H1 (cell line): ENCODE measurements around the gene GALNTL6. TPM values are rescaled to one million over a fixed set of nuclear protein-coding genes. Genes with fewer than 3 reads are reported as not detected.

ENCODE experiments used
- CTCF ChIA-PET: fragments of 300-600 bp; sonication (Branson Sonifier 250); formaldehyde crosslinking; loops from one replicate; lab custom pipeline; 2021; ENCODE audit not compliant: partially characterized antibody; lab: Charles Lee
- POLR2A ChIA-PET: fragments of 300-600 bp; sonication (Branson Sonifier 250); formaldehyde crosslinking; loops from one replicate; lab custom pipeline; 2021; ENCODE audit warnings: inconsistent platforms; ENCODE audit not compliant: partially characterized antibody; lab: Charles Lee
- DNase-seq, 2 experiments: peaks; one replicate each; pipeline versions ENCODE4 v3.0.0 to v3.0.0-alpha.2; 2010 to 2022; ENCODE audit warnings: low spot score in 2 of 2, low read depth in 1 of 2, mixed read lengths in 1 of 2
- FAIRE-seq: peaks from 2 replicates; lab custom pipeline; 2011; peaks lifted over from hg19 to GRCh38; lab: Jason Lieb, UNC
- H2AFZ ChIP-seq: 2 replicates; pipeline ENCODE4 v1.8.1; 2012; ENCODE audit warnings: low read length, inconsistent platforms
- H2AK5ac ChIP-seq: 2 replicates; pipeline ENCODE4 v1.6.1; 2013; ENCODE audit warnings: low read depth, low read length
- H2BK120ac ChIP-seq: replicated peaks from 2 replicates; pipeline ENCODE3; 2013; ENCODE audit warnings: low read depth, low read length, inconsistent platforms
- H2BK12ac ChIP-seq: 2 replicates; pipeline ENCODE4 v1.6.1; 2013; ENCODE audit warnings: low read depth, low read length
- H2BK15ac ChIP-seq: 2 replicates; pipeline ENCODE4 v1.6.1; 2013; ENCODE audit warnings: low read length
- H2BK20ac ChIP-seq: 2 replicates; pipeline ENCODE4 v1.6.1; 2013; ENCODE audit warnings: low read length
- H2BK5ac ChIP-seq: 2 replicates; pipeline ENCODE4 v1.6.1; 2013; ENCODE audit warnings: low read depth, low read length
- H3K14ac ChIP-seq: 2 replicates; pipeline ENCODE4 v1.6.1; 2013; ENCODE audit warnings: inconsistent platforms; ENCODE audit not compliant: insufficient read length
- H3K18ac ChIP-seq: 2 replicates; pipeline ENCODE4 v1.6.1; 2013; ENCODE audit warnings: low read length; ENCODE audit errors: extremely low read depth
- H3K23ac ChIP-seq: 2 replicates; pipeline ENCODE4 v1.6.1; 2013; ENCODE audit warnings: inconsistent platforms; ENCODE audit not compliant: insufficient read length
- H3K23me2 ChIP-seq: 2 replicates; pipeline ENCODE4 v1.6.1; 2013; ENCODE audit warnings: low read depth, low read length
- H3K27ac ChIP-seq: 2 replicates; pipeline ENCODE4 v1.6.1; 2011; ENCODE audit warnings: low read depth, low read length, inconsistent platforms
- H3K27me3 ChIP-seq, 4 experiments: replicated peaks in 1 of 4; 1 replicate in 1 of 4; 2 replicates in 3 of 4; pipeline versions ENCODE4 v1.6.1 to v1.8.1; 2011 to 2013; ENCODE audit warnings: low read length in 3 of 4, mild to moderate bottlenecking in 3 of 4, inconsistent platforms in 2 of 4, mixed read lengths in 2 of 4, moderate library complexity in 1 of 4; ENCODE audit not compliant: control insufficient read depth in 3 of 4, insufficient read depth in 3 of 4; ENCODE audit errors: extremely low read depth in 1 of 4
- H3K36me3 ChIP-seq, 4 experiments: 2 replicates each; pipeline versions ENCODE4 v1.6.1 to v1.8.1; 2011 to 2013; ENCODE audit warnings: mild to moderate bottlenecking in 4 of 4, low read length in 3 of 4, moderate library complexity in 2 of 4, control low read depth in 1 of 4, inconsistent platforms in 1 of 4; ENCODE audit not compliant: insufficient read depth in 4 of 4, control insufficient read depth in 2 of 4
- H3K4ac ChIP-seq: replicated peaks from 2 replicates; pipeline ENCODE3; 2013; ENCODE audit warnings: low read length, low read depth, mixed read lengths, inconsistent platforms; ENCODE audit not compliant: insufficient read length
- H3K4me1 ChIP-seq, 4 experiments: replicated peaks in 1 of 4; 1 replicate in 1 of 4; 2 replicates in 3 of 4; pipeline versions ENCODE4 v1.6.1 to v1.8.1; 2011 to 2013; ENCODE audit warnings: low read length in 3 of 4, inconsistent platforms in 2 of 4, mixed read lengths in 1 of 4; ENCODE audit not compliant: insufficient read depth in 4 of 4, control insufficient read depth in 3 of 4
- H3K4me2 ChIP-seq, 2 experiments: 2 replicates each; pipeline versions ENCODE4 v1.6.1 to v1.8.1; 2011 to 2013; ENCODE audit warnings: low read depth in 2 of 2, low read length in 2 of 2, control low read depth in 1 of 2, inconsistent platforms in 1 of 2, mild to moderate bottlenecking in 1 of 2; ENCODE audit not compliant: insufficient read depth in 1 of 2
- H3K4me3 ChIP-seq, 4 experiments: fragments of 200-600, 300-600 bp in 1 of 4; sonication (generic), shearing (Covaris generic), sonication (Bioruptor Twin) in 1 of 4; 2 replicates each; pipeline versions ENCODE4 v1.5.1 to v1.8.1; 2011 to 2016; ENCODE audit warnings: low read length in 4 of 4, low read depth in 3 of 4, control low read depth in 2 of 4, inconsistent platforms in 2 of 4, mild to moderate bottlenecking in 2 of 4, mixed read lengths in 1 of 4, moderate library complexity in 1 of 4; ENCODE audit not compliant: insufficient read depth in 2 of 4; ENCODE audit errors: extremely low read depth in 1 of 4
- H3K56ac ChIP-seq: replicated peaks from 2 replicates; pipeline ENCODE3; 2013; ENCODE audit warnings: low read depth, mild to moderate bottlenecking, mixed read lengths, low read length, inconsistent platforms; ENCODE audit not compliant: insufficient read length
- H3K79me1 ChIP-seq: 2 replicates; pipeline ENCODE4 v1.6.1; 2013; ENCODE audit warnings: low read depth, low read length, control low read depth
- H3K79me2 ChIP-seq, 2 experiments: 2 replicates each; pipeline versions ENCODE4 v1.6.1 to v1.8.1; 2012 to 2013; ENCODE audit warnings: low read length in 2 of 2, mild to moderate bottlenecking in 2 of 2, inconsistent platforms in 1 of 2; ENCODE audit not compliant: insufficient read depth in 2 of 2, control insufficient read depth in 1 of 2
- H3K9ac ChIP-seq, 4 experiments: replicated peaks in 1 of 4; 1 replicate in 1 of 4; 2 replicates in 3 of 4; pipeline versions ENCODE4 v1.6.1 to v1.8.1; 2011 to 2013; ENCODE audit warnings: low read depth in 3 of 4, low read length in 3 of 4, control low read depth in 2 of 4, mild to moderate bottlenecking in 2 of 4, moderate library complexity in 2 of 4, inconsistent platforms in 1 of 4; ENCODE audit errors: extremely low read depth in 1 of 4
- H3K9me3 ChIP-seq, 2 experiments: 2 replicates each; pipeline versions ENCODE4 v1.6.1 to v1.8.1; 2012 to 2013; ENCODE audit warnings: mild to moderate bottlenecking in 2 of 2, moderate library complexity in 2 of 2, control low read depth in 1 of 2, inconsistent platforms in 1 of 2, low read depth in 1 of 2, low read length in 1 of 2, mixed read lengths in 1 of 2; ENCODE audit not compliant: insufficient read depth in 2 of 2
- H4K20me1 ChIP-seq, 2 experiments: replicated peaks in 1 of 2; 2 replicates each; pipeline versions ENCODE3 to v1.8.1; 2011 to 2013; ENCODE audit warnings: inconsistent platforms in 2 of 2, low read length in 2 of 2, mild to moderate bottlenecking in 1 of 2; ENCODE audit not compliant: insufficient read depth in 2 of 2, control insufficient read depth in 1 of 2
- H4K5ac ChIP-seq: 2 replicates; pipeline ENCODE4 v1.6.1; 2013; ENCODE audit warnings: low read length, low read depth, mixed read lengths, inconsistent platforms; ENCODE audit not compliant: insufficient read length
- H4K8ac ChIP-seq: 2 replicates; pipeline ENCODE4 v1.8.0; 2013; ENCODE audit warnings: mild to moderate bottlenecking, moderate library complexity, low read length, inconsistent platforms; ENCODE audit not compliant: insufficient read depth; ENCODE audit errors: extremely low read depth
- H4K91ac ChIP-seq: replicated peaks from 2 replicates; pipeline ENCODE3; 2013; ENCODE audit warnings: low read length, mixed read lengths, inconsistent platforms; ENCODE audit not compliant: insufficient read length
- BCL11A ChIP-seq, 2 experiments: IDR thresholded peaks; one replicate each; pipeline ENCODE4 v1.6.1; 2011; ENCODE audit warnings: low read depth in 2 of 2, low read length in 2 of 2, mild to moderate bottlenecking in 2 of 2
- CTCF ChIP-seq, 3 experiments: IDR thresholded peaks; 1 replicate in 2 of 3; 2 replicates in 1 of 3; pipeline versions ENCODE4 v1.5.1 to v1.6.1; 2011; ENCODE audit warnings: low read length in 3 of 3, mild to moderate bottlenecking in 3 of 3, inconsistent platforms in 2 of 3, low read depth in 1 of 3, moderate library complexity in 1 of 3; ENCODE audit not compliant: insufficient read depth in 1 of 3; ENCODE audit errors: control extremely low read depth in 1 of 3
- FOSL1 ChIP-seq: IDR thresholded peaks from 2 replicates; pipeline ENCODE4 v1.6.1; 2011; ENCODE audit warnings: mild to moderate bottlenecking, low read depth, low read length, moderate library complexity; ENCODE audit not compliant: insufficient read depth
- POLR2A ChIP-seq, 2 experiments: IDR thresholded peaks; 1 replicate in 1 of 2; 2 replicates in 1 of 2; pipeline ENCODE4 v1.6.1; 2011; ENCODE audit warnings: low read depth in 2 of 2, low read length in 2 of 2, mild to moderate bottlenecking in 2 of 2; ENCODE audit errors: control extremely low read depth in 1 of 2
- POU5F1 ChIP-seq: IDR thresholded peaks from 2 replicates; pipeline ENCODE4 v1.6.1; 2011; ENCODE audit warnings: low read depth, mild to moderate bottlenecking, low read length, moderate library complexity
- RAD21 ChIP-seq, 2 experiments: IDR thresholded peaks in 1 of 2; conservative IDR thresholded peaks in 1 of 2; 2 replicates each; pipeline ENCODE4 v1.6.1; 2011; ENCODE audit warnings: low read depth in 2 of 2, low read length in 2 of 2, improper control_type of control experiment in 1 of 2, inconsistent platforms in 1 of 2, mild to moderate bottlenecking in 1 of 2, moderate library complexity in 1 of 2
- RBBP5 ChIP-seq: IDR thresholded peaks from 2 replicates; pipeline ENCODE4 v1.7.1; 2012; ENCODE audit warnings: low read depth, mild to moderate bottlenecking, inconsistent platforms, low read length, moderate library complexity, borderline replicate concordance
- TAF1 ChIP-seq: IDR thresholded peaks from 2 replicates; pipeline ENCODE4 v1.6.1; 2011; ENCODE audit warnings: mild to moderate bottlenecking, low read depth, low read length
- YY1 ChIP-seq: IDR thresholded peaks from 2 replicates; pipeline ENCODE4 v1.6.1; 2011; ENCODE audit warnings: low read depth, mild to moderate bottlenecking, low read length
- ZNF274 ChIP-seq: IDR thresholded peaks from 2 replicates; pipeline ENCODE4 v1.7.0; 2012; ENCODE audit warnings: low read length, borderline replicate concordance; ENCODE audit errors: extremely low read depth
- WGBS, 2 experiments: shearing (Covaris generic) in 1 of 2; methylation state at CpG; one replicate each; pipeline versions ENCODE4 v1.1.6 to v1.1.7; 2013 to 2015; ENCODE audit warnings: low lambda C conversion rate in 2 of 2, mixed read lengths in 2 of 2, inconsistent platforms in 1 of 2, low coverage in 1 of 2, missing lambda C conversion rate in 1 of 2; ENCODE audit not compliant: insufficient replicate concordance in 2 of 2, insufficient coverage in 1 of 2, insufficient read length in 1 of 2; ENCODE audit errors: extremely low coverage in 1 of 2, missing lambda C conversion rate in 1 of 2; 5-methylcytosine and 5-hydroxymethylcytosine counted together
- polyA plus RNA-seq, 7 experiments: library from polyadenylated mRNA; depleted of rRNA in 3 of 7; stranded (reverse) in 5 of 7; unstranded in 2 of 7; fragments of >200 nt in 5 of 7; fragments of 200-250 nt in 2 of 7; gene quantifications; 1 replicate in 5 of 7; 2 replicates in 1 of 7; 4 replicates in 1 of 7; pipeline versions ENCODE4 v1.2.1 to v1.2.3, GENCODE V29; 2011 to 2013; ENCODE audit warnings: missing spikeins in 2 of 7, mixed read lengths in 2 of 7
- total RNA-seq: library from RNA; stranded (reverse); fragmentation: NEBNext Ultra II Directional; extraction: Animal tissue kit (Norgen Biotek cat#: 25700); gene quantifications from 2 replicates; pipeline ENCODE4 v1.2.1, GENCODE V29; 2021

GALNTL6 gene
- total and polyA plus RNA-seq, 2 of the 8 experiments (the other 6 are each of a cell fraction or from before 2014, with no cell fraction given): 0.03 to 0.32 TPM

- H3K36me3 ChIP-seq: no peaks in the 10 kb centered on the region
- POLR2A ChIA-PET: no interaction called here
- TF ChIP-seq POLR2A (IDR thresholded peaks at IDR 0.05; ENCODE audit: control extremely low read depth in 1 of 2, low read depth in 2 of 2, low read length in 2 of 2) (no peak), ZNF274 (no peak), RAD21 (IDR thresholded peaks at IDR 0.05 in 1 of 2, conservative IDR thresholded peaks at IDR 0.05 in 1 of 2; ENCODE audit: low read depth in 2 of 2, low read length in 2 of 2) (no peak), TAF1 (no peak), POU5F1 (no peak), FOSL1 (no peak), RBBP5 (no peak), CTCF (IDR thresholded peaks at IDR 0.05; ENCODE audit: control extremely low read depth in 1 of 3, insufficient read depth in 1 of 3, low read depth in 1 of 3, low read length in 3 of 3) (no peak), BCL11A (IDR thresholded peaks at IDR 0.05; ENCODE audit: low read depth in 2 of 2, low read length in 2 of 2) (no peak), YY1 (no peak)
Measured at GRCh38 chr4:172938072-172938829, 1125.0 kb downstream of the GALNTL6 start.

More at GRCh38 chr4:172938072-172938829, 1125.0 kb downstream of the GALNTL6 start:
- no peak overlapping the region for H2BK120ac ChIP-seq
- H4K5ac ChIP-seq: no peak overlapping the region
- no peak overlapping the region for H3K4ac ChIP-seq
- no peaks in the 10 kb centered on the region for H3K23me2 ChIP-seq
- no peak overlapping the region for H3K4me2 ChIP-seq
- H3K4me1 ChIP-seq: no peaks in the 10 kb centered on the region
- no peaks in the 10 kb centered on the region for H3K9me3 ChIP-seq
- H4K20me1 ChIP-seq: no peaks in the 10 kb centered on the region
- H3K56ac ChIP-seq: no peak overlapping the region
- H3K79me1 ChIP-seq: no peaks in the 10 kb centered on the region
- no peaks in the 10 kb centered on the region for H3K79me2 ChIP-seq
- no peak overlapping the region for H3K14ac ChIP-seq
- no peak overlapping the region for H4K8ac ChIP-seq
- WGBS, 2 experiments: 87% methylated on average over 6 of the region's 6 CpGs; no CpG with 5 or more reads in 1 of the 2 experiments
- no peak overlapping the region for H2AFZ ChIP-seq
- no peak for FAIRE-seq
- no peak overlapping the region for H2AK5ac ChIP-seq
- no peak overlapping the region for H2BK5ac ChIP-seq
- no peak overlapping the region for H4K91ac ChIP-seq
- H2BK20ac ChIP-seq: no peak overlapping the region
- no peak overlapping the region for H3K27ac ChIP-seq
- no peak overlapping the region for H2BK12ac ChIP-seq
- no peak overlapping the region for H3K18ac ChIP-seq
- no peak for DNase-seq
- no peak overlapping the region for H3K23ac ChIP-seq
- H3K9ac ChIP-seq: no peak overlapping the region
- no peak overlapping the region for H3K4me3 ChIP-seq
- H2BK15ac ChIP-seq: no peak overlapping the region
- no peaks in the 10 kb centered on the region for H3K27me3 ChIP-seq
- CTCF ChIA-PET: interaction anchor here (0.9 to 2.1 kb wide), 5 partner anchors 13 to 75 kb away, joined by 3 to 12 read pairs (median 3); no protein-coding TSS in a partner anchor
